H1 (cell line): ENCODE measurements around the gene ACAP1. TPM values are rescaled to one million over a fixed set of nuclear protein-coding genes. Genes with fewer than 3 reads are reported as not detected.

Experiments used
- CTCF ChIA-PET: fragments of 300-600 bp; sonication (Branson Sonifier 250); formaldehyde crosslinking; loops from one replicate; lab custom pipeline; 2021; ENCODE audit not compliant: partially characterized antibody; lab: Charles Lee
- POLR2A ChIA-PET: fragments of 300-600 bp; sonication (Branson Sonifier 250); formaldehyde crosslinking; loops from one replicate; lab custom pipeline; 2021; ENCODE audit warnings: inconsistent platforms; ENCODE audit not compliant: partially characterized antibody; lab: Charles Lee
- DNase-seq, 2 experiments: peaks; one replicate each; pipeline versions ENCODE4 v3.0.0 to v3.0.0-alpha.2; 2010 to 2022; ENCODE audit warnings: low spot score in 2 of 2, low read depth in 1 of 2, mixed read lengths in 1 of 2
- FAIRE-seq: peaks from 2 replicates; lab custom pipeline; 2011; peaks lifted over from hg19 to GRCh38; lab: Jason Lieb, UNC
- H2AFZ ChIP-seq: 2 replicates; pipeline ENCODE4 v1.8.1; 2012; ENCODE audit warnings: low read length, inconsistent platforms
- H2AK5ac ChIP-seq: 2 replicates; pipeline ENCODE4 v1.6.1; 2013; ENCODE audit warnings: low read depth, low read length
- H2BK120ac ChIP-seq: replicated peaks from 2 replicates; pipeline ENCODE3; 2013; ENCODE audit warnings: low read depth, low read length, inconsistent platforms
- H2BK12ac ChIP-seq: 2 replicates; pipeline ENCODE4 v1.6.1; 2013; ENCODE audit warnings: low read depth, low read length
- H2BK15ac ChIP-seq: 2 replicates; pipeline ENCODE4 v1.6.1; 2013; ENCODE audit warnings: low read length
- H2BK20ac ChIP-seq: 2 replicates; pipeline ENCODE4 v1.6.1; 2013; ENCODE audit warnings: low read length
- H2BK5ac ChIP-seq: 2 replicates; pipeline ENCODE4 v1.6.1; 2013; ENCODE audit warnings: low read depth, low read length
- H3K14ac ChIP-seq: 2 replicates; pipeline ENCODE4 v1.6.1; 2013; ENCODE audit warnings: inconsistent platforms; ENCODE audit not compliant: insufficient read length
- H3K18ac ChIP-seq: 2 replicates; pipeline ENCODE4 v1.6.1; 2013; ENCODE audit warnings: low read length; ENCODE audit errors: extremely low read depth
- H3K23ac ChIP-seq: 2 replicates; pipeline ENCODE4 v1.6.1; 2013; ENCODE audit warnings: inconsistent platforms; ENCODE audit not compliant: insufficient read length
- H3K23me2 ChIP-seq: 2 replicates; pipeline ENCODE4 v1.6.1; 2013; ENCODE audit warnings: low read depth, low read length
- H3K27ac ChIP-seq: 2 replicates; pipeline ENCODE4 v1.6.1; 2011; ENCODE audit warnings: low read depth, low read length, inconsistent platforms
- H3K27me3 ChIP-seq, 4 experiments: replicated peaks in 1 of 4; 1 replicate in 1 of 4; 2 replicates in 3 of 4; pipeline versions ENCODE4 v1.6.1 to v1.8.1; 2011 to 2013; ENCODE audit warnings: low read length in 3 of 4, mild to moderate bottlenecking in 3 of 4, inconsistent platforms in 2 of 4, mixed read lengths in 2 of 4, moderate library complexity in 1 of 4; ENCODE audit not compliant: control insufficient read depth in 3 of 4, insufficient read depth in 3 of 4; ENCODE audit errors: extremely low read depth in 1 of 4
- H3K36me3 ChIP-seq, 4 experiments: 2 replicates each; pipeline versions ENCODE4 v1.6.1 to v1.8.1; 2011 to 2013; ENCODE audit warnings: mild to moderate bottlenecking in 4 of 4, low read length in 3 of 4, moderate library complexity in 2 of 4, control low read depth in 1 of 4, inconsistent platforms in 1 of 4; ENCODE audit not compliant: insufficient read depth in 4 of 4, control insufficient read depth in 2 of 4
- H3K4ac ChIP-seq: replicated peaks from 2 replicates; pipeline ENCODE3; 2013; ENCODE audit warnings: low read length, low read depth, mixed read lengths, inconsistent platforms; ENCODE audit not compliant: insufficient read length
- H3K4me1 ChIP-seq, 4 experiments: replicated peaks in 1 of 4; 1 replicate in 1 of 4; 2 replicates in 3 of 4; pipeline versions ENCODE4 v1.6.1 to v1.8.1; 2011 to 2013; ENCODE audit warnings: low read length in 3 of 4, inconsistent platforms in 2 of 4, mixed read lengths in 1 of 4; ENCODE audit not compliant: insufficient read depth in 4 of 4, control insufficient read depth in 3 of 4
- H3K4me2 ChIP-seq, 2 experiments: 2 replicates each; pipeline versions ENCODE4 v1.6.1 to v1.8.1; 2011 to 2013; ENCODE audit warnings: low read depth in 2 of 2, low read length in 2 of 2, control low read depth in 1 of 2, inconsistent platforms in 1 of 2, mild to moderate bottlenecking in 1 of 2; ENCODE audit not compliant: insufficient read depth in 1 of 2
- H3K4me3 ChIP-seq, 4 experiments: fragments of 200-600, 300-600 bp in 1 of 4; sonication (generic), shearing (Covaris generic), sonication (Bioruptor Twin) in 1 of 4; 2 replicates each; pipeline versions ENCODE4 v1.5.1 to v1.8.1; 2011 to 2016; ENCODE audit warnings: low read length in 4 of 4, low read depth in 3 of 4, control low read depth in 2 of 4, inconsistent platforms in 2 of 4, mild to moderate bottlenecking in 2 of 4, mixed read lengths in 1 of 4, moderate library complexity in 1 of 4; ENCODE audit not compliant: insufficient read depth in 2 of 4; ENCODE audit errors: extremely low read depth in 1 of 4
- H3K56ac ChIP-seq: replicated peaks from 2 replicates; pipeline ENCODE3; 2013; ENCODE audit warnings: low read depth, mild to moderate bottlenecking, mixed read lengths, low read length, inconsistent platforms; ENCODE audit not compliant: insufficient read length
- H3K79me1 ChIP-seq: 2 replicates; pipeline ENCODE4 v1.6.1; 2013; ENCODE audit warnings: low read depth, low read length, control low read depth
- H3K79me2 ChIP-seq, 2 experiments: 2 replicates each; pipeline versions ENCODE4 v1.6.1 to v1.8.1; 2012 to 2013; ENCODE audit warnings: low read length in 2 of 2, mild to moderate bottlenecking in 2 of 2, inconsistent platforms in 1 of 2; ENCODE audit not compliant: insufficient read depth in 2 of 2, control insufficient read depth in 1 of 2
- H3K9ac ChIP-seq, 4 experiments: replicated peaks in 1 of 4; 1 replicate in 1 of 4; 2 replicates in 3 of 4; pipeline versions ENCODE4 v1.6.1 to v1.8.1; 2011 to 2013; ENCODE audit warnings: low read depth in 3 of 4, low read length in 3 of 4, control low read depth in 2 of 4, mild to moderate bottlenecking in 2 of 4, moderate library complexity in 2 of 4, inconsistent platforms in 1 of 4; ENCODE audit errors: extremely low read depth in 1 of 4
- H3K9me3 ChIP-seq, 2 experiments: 2 replicates each; pipeline versions ENCODE4 v1.6.1 to v1.8.1; 2012 to 2013; ENCODE audit warnings: mild to moderate bottlenecking in 2 of 2, moderate library complexity in 2 of 2, control low read depth in 1 of 2, inconsistent platforms in 1 of 2, low read depth in 1 of 2, low read length in 1 of 2, mixed read lengths in 1 of 2; ENCODE audit not compliant: insufficient read depth in 2 of 2
- H4K20me1 ChIP-seq, 2 experiments: replicated peaks in 1 of 2; 2 replicates each; pipeline versions ENCODE3 to v1.8.1; 2011 to 2013; ENCODE audit warnings: inconsistent platforms in 2 of 2, low read length in 2 of 2, mild to moderate bottlenecking in 1 of 2; ENCODE audit not compliant: insufficient read depth in 2 of 2, control insufficient read depth in 1 of 2
- H4K5ac ChIP-seq: 2 replicates; pipeline ENCODE4 v1.6.1; 2013; ENCODE audit warnings: low read length, low read depth, mixed read lengths, inconsistent platforms; ENCODE audit not compliant: insufficient read length
- H4K8ac ChIP-seq: 2 replicates; pipeline ENCODE4 v1.8.0; 2013; ENCODE audit warnings: mild to moderate bottlenecking, moderate library complexity, low read length, inconsistent platforms; ENCODE audit not compliant: insufficient read depth; ENCODE audit errors: extremely low read depth
- H4K91ac ChIP-seq: replicated peaks from 2 replicates; pipeline ENCODE3; 2013; ENCODE audit warnings: low read length, mixed read lengths, inconsistent platforms; ENCODE audit not compliant: insufficient read length
- ASH2L ChIP-seq: fragments of 200-600, 300-600 bp; sonication (generic); IDR thresholded peaks from one replicate; pipeline ENCODE4 v1.7.1; 2017; ENCODE audit warnings: low read length
- BCL11A ChIP-seq, 2 experiments: IDR thresholded peaks; one replicate each; pipeline ENCODE4 v1.6.1; 2011; ENCODE audit warnings: low read depth in 2 of 2, low read length in 2 of 2, mild to moderate bottlenecking in 2 of 2
- CBX5 ChIP-seq: fragments of 300-800, 300-1000 bp; sonication (generic); IDR thresholded peaks from 2 replicates; pipeline ENCODE4 v1.7.1; 2016; ENCODE audit warnings: antibody characterized with exemption, low read length, low read depth
- CHD1 ChIP-seq: IDR thresholded peaks from 2 replicates; pipeline ENCODE4 v1.6.1; 2012; ENCODE audit warnings: low read depth, low read length, improper control_type of control experiment
- EZH2 ChIP-seq: fragments of 200-600 bp; sonication (generic); IDR thresholded peaks from 2 replicates; pipeline ENCODE4 v1.7.1; 2012; ENCODE audit warnings: low read depth, mild to moderate bottlenecking, moderate library complexity, low read length, inconsistent platforms; ENCODE audit not compliant: severe bottlenecking
- JUN ChIP-seq: IDR thresholded peaks from 2 replicates; pipeline ENCODE4 v1.6.1; 2011; ENCODE audit warnings: low read depth, mild to moderate bottlenecking, improper control_type of control experiment, low read length
- MAFK ChIP-seq: IDR thresholded peaks from 2 replicates; pipeline ENCODE4 v1.6.1; 2012; ENCODE audit warnings: low read depth, mild to moderate bottlenecking, improper control_type of control experiment, low read length
- PHF8 ChIP-seq: fragments of 200-600 bp; sonication (generic); conservative IDR thresholded peaks from 2 replicates; pipeline ENCODE4 v1.7.1; 2012; ENCODE audit warnings: low read depth, mild to moderate bottlenecking, inconsistent platforms, low read length, moderate library complexity
- POU5F1 ChIP-seq: IDR thresholded peaks from 2 replicates; pipeline ENCODE4 v1.6.1; 2011; ENCODE audit warnings: low read depth, mild to moderate bottlenecking, low read length, moderate library complexity
- RBBP5 ChIP-seq: IDR thresholded peaks from 2 replicates; pipeline ENCODE4 v1.7.1; 2012; ENCODE audit warnings: low read depth, mild to moderate bottlenecking, inconsistent platforms, low read length, moderate library complexity, borderline replicate concordance
- SIN3A ChIP-seq, 2 experiments: IDR thresholded peaks in 1 of 2; conservative IDR thresholded peaks in 1 of 2; 2 replicates each; pipeline ENCODE4 v1.6.1; 2011 to 2012; ENCODE audit warnings: low read length in 2 of 2, improper control_type of control experiment in 1 of 2, low read depth in 1 of 2, mild to moderate bottlenecking in 1 of 2
- SP2 ChIP-seq: IDR thresholded peaks from 2 replicates; pipeline ENCODE4 v1.6.1; 2012; ENCODE audit warnings: mild to moderate bottlenecking, low read length, inconsistent platforms
- SP4 ChIP-seq: IDR thresholded peaks from 2 replicates; pipeline ENCODE4 v1.6.1; 2012; ENCODE audit warnings: low read length, inconsistent platforms
- TAF7 ChIP-seq: optimal IDR thresholded peaks from 2 replicates; pipeline ENCODE3; 2011; ENCODE audit warnings: low read depth, mild to moderate bottlenecking, inconsistent platforms, low read length, moderate library complexity, borderline replicate concordance
- TCF12 ChIP-seq: IDR thresholded peaks from 2 replicates; pipeline ENCODE4 v1.6.1; 2011; ENCODE audit warnings: low read depth, mild to moderate bottlenecking, low read length
- WGBS, 2 experiments: shearing (Covaris generic) in 1 of 2; methylation state at CpG; one replicate each; pipeline versions ENCODE4 v1.1.6 to v1.1.7; 2013 to 2015; ENCODE audit warnings: low lambda C conversion rate in 2 of 2, mixed read lengths in 2 of 2, inconsistent platforms in 1 of 2, low coverage in 1 of 2, missing lambda C conversion rate in 1 of 2; ENCODE audit not compliant: insufficient replicate concordance in 2 of 2, insufficient coverage in 1 of 2, insufficient read length in 1 of 2; ENCODE audit errors: extremely low coverage in 1 of 2, missing lambda C conversion rate in 1 of 2; 5-methylcytosine and 5-hydroxymethylcytosine counted together
- polyA plus RNA-seq, 7 experiments: library from polyadenylated mRNA; depleted of rRNA in 3 of 7; stranded (reverse) in 5 of 7; unstranded in 2 of 7; fragments of >200 nt in 5 of 7; fragments of 200-250 nt in 2 of 7; gene quantifications; 1 replicate in 5 of 7; 2 replicates in 1 of 7; 4 replicates in 1 of 7; pipeline versions ENCODE4 v1.2.1 to v1.2.3, GENCODE V29; 2011 to 2013; ENCODE audit warnings: missing spikeins in 2 of 7, mixed read lengths in 2 of 7
- total RNA-seq: library from RNA; stranded (reverse); fragmentation: NEBNext Ultra II Directional; extraction: Animal tissue kit (Norgen Biotek cat#: 25700); gene quantifications from 2 replicates; pipeline ENCODE4 v1.2.1, GENCODE V29; 2021

The ACAP1 gene
- total and polyA plus RNA-seq, 2 of the 8 experiments (the other 6 are each of a cell fraction or from before 2014, with no cell fraction given): 11.9 to 45.1 TPM

DNA sequence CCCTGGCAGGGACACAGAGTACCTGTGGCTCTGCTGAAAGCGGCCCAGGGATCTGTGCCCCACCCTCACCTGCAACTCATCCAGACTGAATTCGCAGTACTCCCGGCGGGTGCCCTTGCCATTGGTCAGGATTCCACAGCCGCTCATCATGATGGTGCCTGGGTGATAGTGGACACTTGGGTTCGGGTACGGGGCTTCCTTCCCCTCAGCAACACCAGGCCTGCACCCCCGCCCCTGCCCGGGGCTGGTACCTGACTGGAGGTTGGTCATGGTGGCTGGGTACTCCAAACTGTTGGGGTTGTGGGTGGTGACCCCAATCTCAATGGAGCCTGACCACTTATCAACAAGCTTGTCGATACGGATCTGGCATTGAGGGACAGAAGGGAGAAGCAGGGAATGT is 10.1 kb upstream of the ACAP1 start:
- Histone ChIP-seq H3K9ac (no peak overlapping the region), H3K14ac (no peak overlapping the region), H2BK20ac (no peak overlapping the region), H4K5ac (no peak overlapping the region), H4K20me1 (peaks cover 2 to 18% of the 10 kb centered on the region in 2 experiments), H3K79me2 (peaks cover 0 to 14% of the 10 kb centered on the region in 2 experiments; a peak in 2 of 4 replicates), H2BK5ac (no peak overlapping the region), H3K4me1 (peaks cover 0 to 16% (median 5%) of the 10 kb centered on the region in 4 experiments; a peak in 6 of 7 replicates), H3K27me3 (no peaks in the 10 kb centered on the region; a peak in 1 of 7 replicates), H3K79me1 (peaks cover 2% of the 10 kb centered on the region; the same call in 1 of the 2 replicates), H4K8ac (no peak overlapping the region), H3K23ac (no peak overlapping the region), H3K9me3 (no peaks in the 10 kb centered on the region), H3K56ac (no peak overlapping the region), H3K18ac (no peak overlapping the region), H3K4me2 (no peak overlapping the region), H4K91ac (no peak overlapping the region), H3K23me2 (peaks cover 8% of the 10 kb centered on the region), H2BK12ac (no peak overlapping the region), H3K27ac (no peak overlapping the region), H3K4me3 (no peak overlapping the region), H2BK15ac (no peak overlapping the region), H2AFZ (no peak overlapping the region), H2AK5ac (no peak overlapping the region), H3K4ac (no peak overlapping the region), H3K36me3 (peaks cover 21 to 34% (median 33%) of the 10 kb centered on the region in 4 experiments), H2BK120ac (no peak overlapping the region)
- POLR2A ChIA-PET: interaction anchor here (1.6 to 13.4 kb wide), 3 partner anchors 12 to 15 kb away, joined by 5 to 223 read pairs (median 40); partner anchors contain the start of genes ACAP1 and GPS2
- FAIRE-seq (no peak), DNase-seq (no peak)
- CTCF ChIA-PET: interaction anchor here (1.4 to 9.3 kb wide), 7 partner anchors 9 to 66 kb away, joined by 5 to 167 read pairs (median 5); partner anchors contain the start of gene TMEM95
- WGBS, 2 experiments: 90% methylated on average over 11 of the region's 11 CpGs; no CpG with 5 or more reads in 1 of the 2 experiments
- no peak for TF ChIP-seq EZH2
- no peak for TF ChIP-seq ASH2L
- TF ChIP-seq MAFK: no peak
- TF ChIP-seq CHD1: no peak
- no peak for TF ChIP-seq SP2
- TF ChIP-seq RBBP5: no peak
- TF ChIP-seq TCF12: no peak
- TF ChIP-seq POU5F1: no peak
- TF ChIP-seq BCL11A (IDR thresholded peaks at IDR 0.05; ENCODE audit: low read depth in 2 of 2, low read length in 2 of 2): no peak
- no peak for TF ChIP-seq CBX5
- no peak for TF ChIP-seq SP4
- TF ChIP-seq TAF7: no peak
- no peak for TF ChIP-seq PHF8
- TF ChIP-seq JUN: no peak
- TF ChIP-seq SIN3A (conservative IDR thresholded peaks at IDR 0.05 in 1 of 2, IDR thresholded peaks at IDR 0.05 in 1 of 2; ENCODE audit: low read depth in 1 of 2, low read length in 2 of 2): no peak
